Measurements from ENCODE around the gene WDR4. TPM values are rescaled to one million over a fixed set of nuclear protein-coding genes. Genes with fewer than 3 reads are reported as not detected.
"Not testable (repeated sequence)": the region's sequence is repeated elsewhere in the genome, so short reads cannot be mapped to it uniquely, and the experiment has no call there.

WDR4 gene
- total RNA-seq, 1 donor from 2014 or later, result 22.5 TPM

GRCh38 chr21:42834726-42835191 is 44.6 kb downstream of the WDR4 start:
- DNase-seq (ENCODE audit: low spot score, unreplicated experiment), result no peak
- Mint-ChIP-seq H3K27ac (no peak overlapping the region), H3K27me3 (peaks cover 8% of the 10 kb centered on the region), H3K36me3 (ENCODE audit: insufficient read depth) (peaks cover 3% of the 10 kb centered on the region), H3K4me1 (ENCODE audit: low read depth) (peaks cover 5% of the 10 kb centered on the region), H3K9me3 (ENCODE audit: low read depth) (no peaks in the 10 kb centered on the region), H3K4me3 (ENCODE audit: low read depth) (no peak overlapping the region)
- no peak for TF ChIP-seq CTCF (IDR thresholded peaks at IDR 0.05; ENCODE audit: unreplicated experiment)

- peaks cover 4% of the 10 kb centered on the region for H3K9me3 Mint-ChIP-seq (ENCODE audit: low read depth)
- no peak overlapping the region for H3K4me3 Mint-ChIP-seq (ENCODE audit: low read depth)
- peaks cover 5% of the 10 kb centered on the region for H3K4me1 Mint-ChIP-seq (ENCODE audit: low read depth)
- H3K27ac Mint-ChIP-seq, result peak overlapping the region; percentile 25
- H3K36me3 Mint-ChIP-seq (ENCODE audit: insufficient read depth), result peaks cover 3% of the 10 kb centered on the region
- TF ChIP-seq CTCF (IDR thresholded peaks at IDR 0.05; ENCODE audit: unreplicated experiment), result no peak
- no peak for DNase-seq (ENCODE audit: low spot score, unreplicated experiment)
- peaks cover 8% of the 10 kb centered on the region for H3K27me3 Mint-ChIP-seq
Observed at GRCh38 chr21:42833859-42834725, 45.2 kb downstream of the WDR4 start.

- Mint-ChIP-seq H3K9me3 (ENCODE audit: low read depth) (peaks cover 7% of the 10 kb centered on the region), H3K27me3 (peaks cover 8% of the 10 kb centered on the region), H3K36me3 (ENCODE audit: insufficient read depth) (peaks cover 3% of the 10 kb centered on the region), H3K27ac (peak overlapping the region; percentile 42), H3K4me3 (ENCODE audit: low read depth) (no peak overlapping the region), H3K4me1 (ENCODE audit: low read depth) (peaks cover 5% of the 10 kb centered on the region)
- TF ChIP-seq CTCF (IDR thresholded peaks at IDR 0.05; ENCODE audit: unreplicated experiment), result peak; percentile 49
- no peak for DNase-seq (ENCODE audit: low spot score, unreplicated experiment)
Observed at GRCh38 chr21:42833439-42833815, 45.9 kb downstream of the WDR4 start.

GRCh38 chr21:42832321-42832630 is 47.1 kb downstream of the WDR4 start:
- not testable (repeated sequence) for H3K4me1 Mint-ChIP-seq (ENCODE audit: low read depth); H3K4me3 Mint-ChIP-seq (ENCODE audit: low read depth); H3K27ac Mint-ChIP-seq; H3K27me3 Mint-ChIP-seq; H3K36me3 Mint-ChIP-seq (ENCODE audit: insufficient read depth); DNase-seq (ENCODE audit: low spot score, unreplicated experiment)
- peaks cover 17% of the 10 kb centered on the region for H3K9me3 Mint-ChIP-seq (ENCODE audit: low read depth)

- no peaks in the 10 kb centered on the region for H3K36me3 Mint-ChIP-seq (ENCODE audit: insufficient read depth)
- no peak for DNase-seq (ENCODE audit: low spot score, unreplicated experiment)
- no peak for TF ChIP-seq CTCF (IDR thresholded peaks at IDR 0.05; ENCODE audit: unreplicated experiment)
- H3K9me3 Mint-ChIP-seq (ENCODE audit: low read depth), result peaks cover 20% of the 10 kb centered on the region
- H3K27me3 Mint-ChIP-seq, result peaks cover 8% of the 10 kb centered on the region
- peaks cover 5% of the 10 kb centered on the region for H3K4me1 Mint-ChIP-seq (ENCODE audit: low read depth)
- H3K4me3 Mint-ChIP-seq (ENCODE audit: low read depth), result no peak overlapping the region
- peak overlapping the region; percentile 56 for H3K27ac Mint-ChIP-seq
Observed at GRCh38 chr21:42830456-42831455, 48.6 kb downstream of the WDR4 start.

Measured in progenitor cell of endocrine pancreas (in vitro differentiated cells).